ENCODE results near the gene KCNE1. TPM values are rescaled to one million over a fixed set of nuclear protein-coding genes. Genes with fewer than 3 reads are reported as not detected.
A peak's percentile ranks its signal among the peaks of the same experiment; 100 is the strongest.

KCNE1 gene
- 0.32 to 0.70 TPM (median 0.38 TPM) in 3 replicates for total RNA-seq
- long read RNA-seq, result 0 reads

DNA sequence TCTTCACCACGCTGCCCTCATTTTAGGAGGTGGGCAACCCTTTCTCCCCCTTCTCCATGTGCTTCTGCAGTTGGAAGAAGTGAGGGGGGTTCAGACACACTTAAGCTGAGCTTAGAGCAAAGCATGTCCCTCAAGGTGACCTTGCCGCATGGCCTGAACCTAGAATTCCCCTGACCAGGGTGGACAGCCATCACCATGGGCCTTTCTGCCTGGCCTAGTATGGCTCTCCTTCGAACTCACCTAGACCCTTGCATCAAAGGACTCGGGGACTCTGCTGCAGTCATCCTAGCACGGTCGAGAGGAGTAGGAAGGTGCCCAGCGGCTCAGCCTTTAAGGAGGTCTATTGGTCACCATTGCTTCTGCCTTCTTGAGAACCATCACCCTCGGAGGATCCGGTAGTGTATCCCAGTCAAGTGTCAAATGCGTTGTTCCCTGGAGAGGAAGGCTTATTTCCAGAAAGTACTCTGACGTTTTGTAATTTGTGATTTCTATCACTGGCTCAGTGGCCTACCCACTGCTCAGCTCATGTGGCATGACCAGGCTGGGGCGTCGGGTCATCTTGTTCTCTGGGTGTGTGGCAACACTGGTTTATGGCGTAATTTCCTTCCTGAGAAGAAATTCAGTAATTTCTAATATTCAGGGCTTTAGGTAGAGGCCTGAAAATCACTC, at the start of gene KCNE1:
TSS of gene KCNE1 (minus strand) at position 424 of the 669 bp plus-strand sequence. CDS start 62,576 bp downstream, outside the sequence.
- TF ChIP-seq, protein P1, sequence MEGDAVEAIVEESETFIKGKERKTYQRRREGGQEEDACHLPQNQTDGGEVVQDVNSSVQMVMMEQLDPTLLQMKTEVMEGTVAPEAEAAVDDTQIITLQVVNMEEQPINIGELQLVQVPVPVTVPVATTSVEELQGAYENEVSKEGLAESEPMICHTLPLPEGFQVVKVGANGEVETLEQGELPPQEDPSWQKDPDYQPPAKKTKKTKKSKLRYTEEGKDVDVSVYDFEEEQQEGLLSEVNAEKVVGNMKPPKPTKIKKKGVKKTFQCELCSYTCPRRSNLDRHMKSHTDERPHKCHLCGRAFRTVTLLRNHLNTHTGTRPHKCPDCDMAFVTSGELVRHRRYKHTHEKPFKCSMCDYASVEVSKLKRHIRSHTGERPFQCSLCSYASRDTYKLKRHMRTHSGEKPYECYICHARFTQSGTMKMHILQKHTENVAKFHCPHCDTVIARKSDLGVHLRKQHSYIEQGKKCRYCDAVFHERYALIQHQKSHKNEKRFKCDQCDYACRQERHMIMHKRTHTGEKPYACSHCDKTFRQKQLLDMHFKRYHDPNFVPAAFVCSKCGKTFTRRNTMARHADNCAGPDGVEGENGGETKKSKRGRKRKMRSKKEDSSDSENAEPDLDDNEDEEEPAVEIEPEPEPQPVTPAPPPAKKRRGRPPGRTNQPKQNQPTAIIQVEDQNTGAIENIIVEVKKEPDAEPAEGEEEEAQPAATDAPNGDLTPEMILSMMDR (IDR thresholded peaks at IDR 0.05), result no peak
- no peaks in the 10 kb centered on the region for H3K4me1 Mint-ChIP-seq (ENCODE audit: low read depth)
- H3K27ac Mint-ChIP-seq (ENCODE audit: unreplicated experiment), result no peak within 1 kb of the TSS
- no peaks in the 10 kb centered on the region for H3K27me3 Mint-ChIP-seq (ENCODE audit: low read depth)
- peaks cover 3% of the 10 kb centered on the region for H3K36me3 Mint-ChIP-seq (ENCODE audit: low read depth)
- no peak for DNase-seq (ENCODE audit: low spot score)
- no peaks in the 10 kb centered on the region for H3K9me3 Mint-ChIP-seq (ENCODE audit: low read depth)
- H3K4me3 Mint-ChIP-seq (ENCODE audit: unreplicated experiment), result no peak within 1 kb of the TSS

- no peak for DNase-seq (ENCODE audit: low spot score)
- Mint-ChIP-seq H3K4me3 (ENCODE audit: unreplicated experiment) (no peak overlapping the region), H3K9me3 (ENCODE audit: low read depth) (no peaks in the 10 kb centered on the region), H3K4me1 (ENCODE audit: low read depth) (peaks cover 34% of the 10 kb centered on the region), H3K27ac (ENCODE audit: unreplicated experiment) (no peak overlapping the region), H3K27me3 (ENCODE audit: low read depth) (no peaks in the 10 kb centered on the region), H3K36me3 (ENCODE audit: low read depth) (no peaks in the 10 kb centered on the region)
- TF ChIP-seq, protein P1 (IDR thresholded peaks at IDR 0.05), result no peak
These were observed 49.8 kb upstream of the KCNE1 start for GRCh38 chr21:34561806-34562205.

DNA sequence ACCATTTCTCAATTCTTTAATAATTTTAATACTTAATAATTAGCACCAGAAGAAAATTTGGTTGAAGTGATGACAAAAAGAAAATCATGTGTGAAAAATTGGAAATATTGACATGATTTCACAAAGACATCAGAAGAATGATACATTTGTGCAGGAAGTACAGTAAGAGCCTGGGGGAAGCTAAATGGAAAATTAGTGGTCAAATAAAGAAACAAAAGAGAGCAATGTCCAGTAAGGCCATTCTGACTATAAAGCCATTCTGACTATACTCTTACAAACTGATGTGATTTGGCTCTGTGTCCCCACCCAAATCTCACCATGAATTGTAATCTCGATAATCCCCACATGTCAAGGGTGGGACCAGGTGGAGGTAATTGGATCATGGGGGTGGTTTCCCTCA, 48.6 kb upstream of the KCNE1 start:
- Mint-ChIP-seq H3K9me3 (ENCODE audit: low read depth) (no peaks in the 10 kb centered on the region), H3K4me3 (ENCODE audit: unreplicated experiment) (no peak overlapping the region), H3K4me1 (ENCODE audit: low read depth) (peaks cover 34% of the 10 kb centered on the region), H3K27ac (ENCODE audit: unreplicated experiment) (no peak overlapping the region), H3K27me3 (ENCODE audit: low read depth) (no peaks in the 10 kb centered on the region), H3K36me3 (ENCODE audit: low read depth) (no peaks in the 10 kb centered on the region)
- TF ChIP-seq, protein P1 (IDR thresholded peaks at IDR 0.05), result no peak
- no peak for DNase-seq (ENCODE audit: low spot score)

- no peaks in the 10 kb centered on the region for H3K27me3 Mint-ChIP-seq (ENCODE audit: low read depth)
These were observed 48.0 kb upstream of the KCNE1 start for GRCh38 chr21:34560021-34560420.

DNA sequence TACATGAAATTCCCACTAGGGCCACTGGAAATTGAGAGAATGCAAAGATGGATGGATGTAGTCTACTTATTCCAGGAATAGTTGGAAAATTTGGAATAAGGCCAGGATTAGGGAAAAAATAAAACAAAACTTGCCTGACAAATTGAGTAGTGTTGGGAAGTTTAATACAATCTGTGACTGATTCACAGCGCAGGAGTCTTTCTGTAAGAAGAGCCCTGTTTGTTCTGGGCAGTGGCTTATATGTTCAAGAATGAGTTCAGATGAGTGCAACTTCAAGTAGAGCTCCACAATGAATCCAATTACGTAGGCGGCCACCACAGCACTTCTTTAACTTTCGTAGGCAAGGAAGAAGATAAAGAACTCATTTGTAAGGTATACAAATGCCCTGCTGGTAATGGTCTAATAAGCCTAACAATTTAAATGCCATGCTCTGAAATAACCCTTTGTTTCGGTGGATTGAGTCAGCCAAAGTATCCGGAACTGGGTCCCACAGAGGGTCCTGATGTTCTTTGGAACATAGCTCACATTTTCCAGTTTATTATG, 47.1 kb upstream of the KCNE1 start:
- H3K4me1 Mint-ChIP-seq (ENCODE audit: low read depth), result peaks cover 46% of the 10 kb centered on the region
- no peak for DNase-seq (ENCODE audit: low spot score)
- H3K36me3 Mint-ChIP-seq (ENCODE audit: low read depth), result no peaks in the 10 kb centered on the region
- H3K9me3 Mint-ChIP-seq (ENCODE audit: low read depth), result no peaks in the 10 kb centered on the region
- no peak overlapping the region for H3K4me3 Mint-ChIP-seq (ENCODE audit: unreplicated experiment)
- TF ChIP-seq, protein P1 (IDR thresholded peaks at IDR 0.05), result no peak
- H3K27me3 Mint-ChIP-seq (ENCODE audit: low read depth), result no peaks in the 10 kb centered on the region
- peak overlapping the region; percentile 22 for H3K27ac Mint-ChIP-seq (ENCODE audit: unreplicated experiment)

More at GRCh38 chr21:34560021-34560420, 48.0 kb upstream of the KCNE1 start:
- TF ChIP-seq, protein P1 (IDR thresholded peaks at IDR 0.05), result no peak
- Mint-ChIP-seq H3K36me3 (ENCODE audit: low read depth) (no peaks in the 10 kb centered on the region), H3K9me3 (ENCODE audit: low read depth) (no peaks in the 10 kb centered on the region), H3K4me1 (ENCODE audit: low read depth) (peaks cover 37% of the 10 kb centered on the region), H3K27ac (ENCODE audit: unreplicated experiment) (no peak overlapping the region), H3K4me3 (ENCODE audit: unreplicated experiment) (no peak overlapping the region)
- DNase-seq (ENCODE audit: low spot score), result no peak
